Glomerular endothelial cell (primary cell): ENCODE data around the gene PEPD. TPM values are rescaled to one million over a fixed set of nuclear protein-coding genes. Genes with fewer than 3 reads are reported as not detected.

ENCODE experiments used
- DNase-seq: peaks from one replicate; pipeline ENCODE4 v3.0.0-alpha.2; 2011; ENCODE audit warnings: low read depth, low spot score; ENCODE audit errors: extremely low read depth
- total RNA-seq: library from RNA; depleted of rRNA; stranded (reverse); fragments of >200 nt; gene quantifications from 2 replicates; pipeline ENCODE4 v1.2.3, GENCODE V29; 2015

The PEPD gene
- total RNA-seq, 1 donor from 2014 or later: 110 TPM

DNA sequence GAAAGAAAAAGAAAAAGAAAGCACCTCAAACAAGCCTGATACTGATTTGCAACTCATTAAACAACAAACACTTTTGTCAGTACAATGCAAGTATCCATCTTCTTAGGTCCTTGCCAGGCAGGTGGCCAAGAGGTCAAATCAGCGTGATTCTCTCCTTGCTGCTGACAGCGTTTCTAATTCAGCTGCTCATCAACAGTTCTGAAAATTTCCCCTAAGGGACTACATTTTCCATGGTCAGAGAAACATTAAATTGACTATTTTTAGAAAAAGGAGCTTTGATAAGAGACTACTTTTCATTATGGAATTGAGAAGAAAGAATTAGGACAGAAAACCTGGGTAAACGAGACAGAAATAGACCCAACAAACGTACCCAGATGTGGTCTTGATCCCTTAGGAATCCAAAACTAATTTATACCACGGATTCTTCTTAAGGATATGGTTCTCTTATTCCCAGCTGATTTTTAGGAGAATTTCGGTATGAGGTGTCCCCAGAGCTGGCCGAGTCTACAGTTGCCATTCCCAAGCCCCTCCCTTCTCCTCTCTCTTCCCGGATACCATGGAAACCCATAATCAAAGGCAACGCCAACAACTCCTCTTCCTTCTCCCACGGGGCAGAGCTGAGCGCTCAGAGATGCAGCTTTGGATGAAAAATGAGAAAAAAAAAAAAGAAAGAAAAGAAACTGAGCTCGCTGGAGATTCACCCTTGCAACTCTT, 177.6 kb downstream of the PEPD start:
- no peak for DNase-seq

- DNase-seq: no peak
Observed at GRCh38 chr19:33343301-33343700, 178.3 kb downstream of the PEPD start.

DNA sequence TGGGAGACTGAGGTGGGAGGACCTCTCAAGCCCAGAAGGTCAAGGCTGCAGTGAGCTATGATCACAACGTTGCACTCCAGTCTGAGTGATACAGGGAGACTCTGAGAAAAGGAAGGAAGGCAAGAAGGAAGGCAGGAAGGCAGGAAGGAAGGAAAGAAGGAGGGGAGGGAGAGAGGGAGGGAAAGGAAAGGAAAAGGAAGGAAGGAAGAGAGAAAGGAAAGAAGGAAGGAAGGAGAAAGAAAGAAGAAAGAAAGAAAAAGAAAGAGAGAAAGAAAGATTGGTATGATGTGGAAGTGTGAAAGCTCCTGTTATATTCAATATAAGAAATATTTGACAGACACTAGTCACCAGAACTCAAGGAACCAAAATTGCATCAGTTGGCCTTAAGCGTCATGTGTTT, 180.6 kb downstream of the PEPD start:
- DNase-seq: no peak

GRCh38 chr19:33339016-33339984, 182.3 kb downstream of the PEPD start:
- DNase-seq: no peak

Other genes with a start within 250 kb of the PEPD start
- gene CEBPA, start 219.3 kb downstream of the PEPD start, total RNA-seq: 0.10 and 0.47 TPM in 2 replicates
- gene CEBPG, start 148.1 kb downstream of the PEPD start, total RNA-seq: 17.1 and 22.5 TPM in 2 replicates
- 0.58 TPM in 1 of 2 replicates, not detected in the other for gene CHST8, start 100.2 kb upstream of the PEPD start, total RNA-seq